Activated T-cell treated with anti-CD3 and anti-CD28 coated beads, Interleukin-2, amount 50 U/mL, for 1 hour (primary cell): ENCODE measurements around the gene PLD1.
"Not testable (repeated sequence)": the region's sequence is repeated elsewhere in the genome, so short reads cannot be mapped to it uniquely, and the experiment has no call there.

Experiments used
- DNase-seq: peaks from one replicate; pipeline ENCODE4 v3.0.0-alpha.2; 2020

Gene PLD1

GRCh38 chr3:171598990-171599389 is 211.3 kb downstream of the PLD1 start:
- DNase-seq, result no peak

GRCh38 chr3:171592786-171593185 is 217.5 kb downstream of the PLD1 start:
- DNase-seq, result no peak

DNA sequence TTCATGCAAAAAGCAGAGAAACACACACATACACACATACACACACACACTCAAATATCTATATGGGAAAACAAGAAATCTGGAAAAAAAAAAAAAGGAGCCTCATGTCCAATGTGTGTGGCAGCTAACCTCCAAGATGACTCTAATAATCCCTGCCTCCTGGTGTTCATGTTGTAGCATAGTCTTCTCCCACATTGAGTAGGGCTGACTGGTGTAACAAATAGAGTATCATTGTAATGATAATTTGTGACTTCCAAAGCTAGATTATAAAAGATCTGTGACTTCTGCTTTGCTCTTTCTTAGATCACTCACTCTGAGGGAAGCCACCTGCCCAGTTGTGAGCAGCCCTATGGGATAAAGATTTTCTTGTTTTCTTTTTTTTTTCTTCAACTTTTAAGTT is 219.2 kb downstream of the PLD1 start:
- DNase-seq, result no peak

- no peak for DNase-seq
These were observed 224.0 kb downstream of the PLD1 start for GRCh38 chr3:171586274-171586673.

DNA sequence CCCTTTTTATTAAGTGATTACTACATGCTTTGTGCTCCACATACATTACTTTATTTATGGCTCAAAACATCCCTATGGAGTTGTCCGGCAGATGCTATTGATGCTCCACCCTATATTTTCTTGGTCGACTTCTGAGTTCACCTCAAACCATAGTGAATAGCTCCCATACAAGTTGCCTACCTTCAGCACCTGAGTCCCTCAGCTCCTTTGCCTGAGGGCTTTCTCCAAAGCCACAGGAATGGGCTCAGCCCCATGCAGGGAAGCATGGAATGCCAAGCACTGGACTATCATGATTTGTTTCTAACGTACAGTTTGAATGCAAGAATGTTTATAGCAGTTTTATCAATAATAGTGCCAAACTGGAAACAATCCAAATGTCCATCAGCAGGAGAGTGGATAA is 225.2 kb downstream of the PLD1 start:
- no peak for DNase-seq

DNA sequence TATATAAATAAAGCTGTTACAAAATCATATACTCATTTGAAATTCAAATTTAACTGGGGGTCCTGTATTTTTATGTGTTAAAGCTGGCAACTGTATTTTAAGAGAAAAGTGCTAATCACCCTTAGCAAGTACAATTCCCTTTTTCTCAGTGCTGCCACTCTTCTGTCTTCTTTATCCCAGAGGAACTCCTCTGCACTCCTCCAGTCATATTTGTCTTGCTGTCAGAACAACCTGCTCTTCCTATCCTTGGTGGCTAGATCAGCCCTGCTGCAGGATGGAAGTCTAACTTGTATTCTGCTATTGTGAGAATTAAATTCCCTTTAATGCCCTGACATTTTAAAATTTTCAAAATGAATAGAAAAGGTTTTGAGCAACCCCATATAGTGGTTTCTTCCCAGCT is 226.2 kb downstream of the PLD1 start:
- DNase-seq, result no peak

DNA sequence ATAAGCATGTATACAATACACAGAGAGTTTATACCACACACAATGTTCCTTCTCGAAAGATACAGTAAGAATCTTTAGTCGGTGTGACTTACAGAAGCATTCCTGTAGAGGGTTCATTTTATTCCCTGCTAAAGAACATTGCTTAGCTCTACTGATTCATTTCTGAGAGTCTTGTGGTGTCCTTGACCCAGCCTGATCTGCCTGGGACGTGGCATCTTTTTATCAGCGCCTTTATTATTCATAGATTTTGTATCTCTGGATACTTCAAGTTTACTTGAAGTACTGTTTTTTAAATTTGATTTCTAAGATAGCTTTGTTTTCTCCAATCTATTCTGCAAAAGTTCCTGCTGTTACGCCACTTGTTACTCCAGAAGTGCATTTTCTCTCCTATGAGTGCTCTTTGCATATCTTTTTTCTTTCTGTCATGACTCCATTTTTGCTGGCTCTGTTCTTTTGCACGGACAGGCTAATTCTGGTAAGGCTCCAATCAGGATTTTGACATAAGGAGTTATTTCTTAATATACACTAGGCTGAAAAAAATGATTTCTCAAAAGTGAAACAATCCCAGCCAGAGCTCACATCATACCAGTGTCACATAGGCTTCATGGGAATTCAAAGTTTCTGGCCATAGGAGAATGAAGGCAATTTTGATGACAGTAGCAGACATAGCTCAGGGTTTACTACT is 235.6 kb downstream of the PLD1 start:
- DNase-seq, result no peak

- DNase-seq, result no peak
These were observed 240.6 kb downstream of the PLD1 start for GRCh38 chr3:171569571-171570132.

DNA sequence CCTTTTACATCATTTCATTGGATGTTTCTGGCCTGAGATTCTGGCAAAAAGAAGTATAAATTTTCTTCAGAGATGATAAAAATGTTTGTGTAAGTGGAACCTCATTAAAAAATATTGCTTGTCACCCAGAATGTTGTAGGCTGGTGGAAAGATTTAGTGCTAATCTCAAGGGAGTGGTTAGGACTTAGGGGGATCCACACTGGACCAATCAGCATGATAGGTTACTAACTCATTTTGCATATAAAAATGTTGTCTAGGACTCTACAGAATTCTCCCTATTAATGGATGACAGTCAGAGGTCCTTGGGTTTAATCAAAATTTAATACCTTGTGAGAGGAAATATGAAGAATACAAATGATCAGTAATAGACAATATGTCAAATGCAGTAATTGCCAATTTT is 241.5 kb downstream of the PLD1 start:
- DNase-seq, result no peak

- DNase-seq, result no peak
These were observed 243.4 kb downstream of the PLD1 start for GRCh38 chr3:171566803-171567422.

GRCh38 chr3:171565481-171566058 is 244.7 kb downstream of the PLD1 start:
- DNase-seq, result no peak

- no peak for DNase-seq
These were observed 245.4 kb downstream of the PLD1 start for GRCh38 chr3:171564748-171565480.

DNA sequence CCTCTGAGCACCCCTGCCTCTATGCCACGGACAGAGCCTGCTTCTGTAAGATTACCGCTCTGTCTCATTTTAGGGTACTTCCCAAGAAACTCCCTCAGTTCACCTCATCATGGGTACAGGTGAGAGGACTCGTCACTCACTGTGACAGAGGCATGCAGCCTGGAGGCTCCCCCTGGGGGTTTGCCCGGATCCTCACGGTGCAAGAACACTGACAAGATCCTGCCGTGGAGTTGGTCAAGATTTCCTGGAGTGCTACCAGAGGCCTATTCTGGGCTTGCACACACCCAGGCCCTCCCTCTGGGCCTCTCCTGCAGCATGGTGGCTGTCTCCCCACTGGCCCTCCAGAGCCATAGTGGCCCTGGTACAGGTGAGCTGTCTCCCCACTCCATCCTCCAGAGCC is 247.0 kb downstream of the PLD1 start:
- no peak for DNase-seq

DNA sequence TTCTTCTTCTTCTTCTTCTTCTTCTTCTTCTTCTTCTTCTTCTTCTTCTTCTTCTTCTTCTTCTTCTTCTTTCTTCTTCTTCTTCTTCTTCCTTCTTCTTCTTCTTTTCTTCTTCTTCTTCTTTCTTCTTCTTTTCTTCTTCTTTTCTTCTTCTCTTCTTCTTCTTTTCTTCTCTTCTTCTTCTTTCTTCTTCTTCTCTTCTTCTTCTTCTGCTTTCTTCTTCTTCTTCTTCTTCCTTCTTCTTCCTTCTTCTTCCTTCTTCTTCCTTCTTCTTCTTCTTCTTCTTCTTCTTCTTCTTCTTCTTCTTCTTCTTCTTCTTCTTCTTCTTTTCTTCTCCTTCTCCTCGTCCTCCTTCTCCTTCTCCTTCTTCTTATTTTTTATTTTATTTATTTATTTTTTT is 247.8 kb downstream of the PLD1 start:
- not testable (repeated sequence) for DNase-seq

- DNase-seq, result no peak
These were observed 248.5 kb downstream of the PLD1 start for GRCh38 chr3:171561596-171562323.

GRCh38 chr3:171559586-171559985 is 250.7 kb downstream of the PLD1 start:
- no peak for DNase-seq

- DNase-seq, result no peak
These were observed 252.0 kb downstream of the PLD1 start for GRCh38 chr3:171558188-171558696.

GRCh38 chr3:171557173-171557572 is 253.1 kb downstream of the PLD1 start:
- DNase-seq, result no peak

- DNase-seq, result no peak
These were observed 253.6 kb downstream of the PLD1 start for GRCh38 chr3:171556574-171557145.

DNA sequence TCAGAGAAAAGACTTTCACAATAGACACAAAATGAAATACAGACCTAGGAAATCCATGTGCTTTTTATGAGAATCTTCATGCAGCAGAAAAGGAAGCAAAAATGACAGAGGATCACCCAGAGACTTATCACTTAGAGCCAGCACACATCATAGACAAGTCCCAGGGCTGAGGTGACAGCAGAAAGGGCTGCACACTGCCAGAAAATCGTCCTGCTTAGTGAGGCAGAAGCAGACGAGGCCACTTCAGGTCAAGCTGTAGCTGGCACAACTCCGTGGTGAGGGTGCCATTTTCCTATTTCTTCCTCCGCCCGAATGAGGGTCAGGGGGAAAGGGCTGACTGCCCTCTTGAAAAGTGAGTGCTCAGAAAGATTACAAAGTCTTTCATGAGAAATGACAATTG is 254.1 kb downstream of the PLD1 start:
- no peak for DNase-seq

- no peak for DNase-seq
These were observed 257.2 kb downstream of the PLD1 start for GRCh38 chr3:171553086-171553485.

GRCh38 chr3:171552531-171552930 is 257.8 kb downstream of the PLD1 start:
- DNase-seq, result no peak
